Calu3 (cell line): ENCODE results near the gene RNF151. TPM values are rescaled to one million over a fixed set of nuclear protein-coding genes. Genes with fewer than 3 reads are reported as not detected.

Source experiments
- BruUV-seq: library from RNA; stranded (reverse); fragments of 400-500 nt; replicated peaks from 2 replicates; lab custom pipeline; 2021; lab: Mats Ljungman, UMichigan
- CTCF ChIA-PET: fragments of 300-600 bp; sonication (Branson Sonifier 250); formaldehyde crosslinking; loops from one replicate; lab custom pipeline; 2022; ENCODE audit warnings: antibody characterized with exemption; lab: Charles Lee
- DNase-seq: peaks from one replicate; pipeline ENCODE4 v3.0.0; 2022
- H3K27ac Mint-ChIP-seq: one replicate; pipeline ENCODE4 v1.8.0; 2022; ENCODE audit warnings: mixed read lengths; ENCODE audit not compliant: unreplicated experiment
- H3K27me3 Mint-ChIP-seq: one replicate; pipeline ENCODE4 v1.8.0; 2022; ENCODE audit warnings: mixed read lengths; ENCODE audit not compliant: unreplicated experiment
- H3K36me3 Mint-ChIP-seq: one replicate; pipeline ENCODE4 v1.8.0; 2022; ENCODE audit warnings: mild to moderate bottlenecking, moderate library complexity, mixed read lengths; ENCODE audit not compliant: insufficient read depth, unreplicated experiment
- H3K4me1 Mint-ChIP-seq: one replicate; pipeline ENCODE4 v1.8.0; 2022; ENCODE audit warnings: mild to moderate bottlenecking, low read depth, mixed read lengths; ENCODE audit not compliant: unreplicated experiment
- H3K4me3 Mint-ChIP-seq: one replicate; pipeline ENCODE4 v1.8.0; 2022; ENCODE audit warnings: mild to moderate bottlenecking, low read depth, moderate library complexity, mixed read lengths; ENCODE audit not compliant: unreplicated experiment
- H3K9me3 Mint-ChIP-seq: one replicate; pipeline ENCODE4 v1.8.0; 2022; ENCODE audit warnings: low read depth, mixed read lengths; ENCODE audit not compliant: unreplicated experiment
- CTCF ChIP-seq: fragments of 200-600 bp; IDR thresholded peaks from one replicate; pipeline ENCODE4 v1.8.0; 2022; ENCODE audit warnings: antibody characterized with exemption; ENCODE audit not compliant: unreplicated experiment
- intact Hi-C: fragments of 100-400 bp; cut with micrococcal nuclease; formaldehyde crosslinking; loops from one replicate; pipeline ENCODE4 v1.10.0; 2022; ENCODE audit not compliant: unreplicated experiment
- total RNA-seq: library from RNA; stranded (reverse); gene quantifications from 2 replicates; pipeline ENCODE4 v1.2.3, GENCODE V29; 2022

Gene RNF151
- total RNA-seq, 1 experiment from 2014 or later: not detected

- Mint-ChIP-seq H3K4me3 (peak overlapping the region; percentile 8), H3K4me1 (peaks cover 15% of the 10 kb centered on the region), H3K36me3 (peaks cover 67% of the 10 kb centered on the region), H3K27me3 (no peaks in the 10 kb centered on the region), H3K9me3 (no peaks in the 10 kb centered on the region), H3K27ac (no peak overlapping the region)
- intact Hi-C loops: no loop called here
- no peak for TF ChIP-seq CTCF
- TSS peak; percentile 8 for BruUV-seq
- CTCF ChIA-PET: no interaction called here
- no peak for DNase-seq
Observed at GRCh38 chr16:1974157-1975070, 7.8 kb downstream of the RNF151 start.

GRCh38 chr16:1975432-1976215 lies 9.0 kb downstream of the RNF151 start:
- CTCF ChIA-PET: no interaction called here

GRCh38 chr16:1976216-1976520 lies 9.5 kb downstream of the RNF151 start:
- H3K9me3 Mint-ChIP-seq: no peaks in the 10 kb centered on the region
- intact Hi-C loops: no loop called here
- H3K36me3 Mint-ChIP-seq: peaks cover 80% of the 10 kb centered on the region
- no TSS peak for BruUV-seq
- no peak for TF ChIP-seq CTCF
- no peak for DNase-seq
- no peak overlapping the region for H3K27ac Mint-ChIP-seq
- H3K4me3 Mint-ChIP-seq: peak overlapping the region; percentile 34
- peaks cover 22% of the 10 kb centered on the region for H3K4me1 Mint-ChIP-seq
- H3K27me3 Mint-ChIP-seq: no peaks in the 10 kb centered on the region
- CTCF ChIA-PET: no interaction called here

More at GRCh38 chr16:1975432-1976215, 9.0 kb downstream of the RNF151 start:
- DNase-seq: no peak
- Mint-ChIP-seq H3K27me3 (no peaks in the 10 kb centered on the region), H3K4me1 (peaks cover 17% of the 10 kb centered on the region), H3K36me3 (peaks cover 80% of the 10 kb centered on the region), H3K27ac (no peak overlapping the region), H3K4me3 (peak overlapping the region; percentile 34), H3K9me3 (no peaks in the 10 kb centered on the region)
- no peak for TF ChIP-seq CTCF
- no TSS peak for BruUV-seq
- intact Hi-C loops: no loop called here

GRCh38 chr16:1976951-1977874 lies 10.6 kb downstream of the RNF151 start:
- BruUV-seq: no TSS peak
- Mint-ChIP-seq H3K27ac (no peak overlapping the region), H3K9me3 (no peaks in the 10 kb centered on the region), H3K36me3 (peaks cover 80% of the 10 kb centered on the region), H3K27me3 (no peaks in the 10 kb centered on the region), H3K4me1 (peaks cover 33% of the 10 kb centered on the region), H3K4me3 (peak overlapping the region; percentile 15)
- DNase-seq: no peak
- CTCF ChIA-PET: interaction anchor here (0.6 kb wide), 1 partner anchor 25 kb away, joined by 3 read pairs; no protein-coding TSS in a partner anchor
- no peak for TF ChIP-seq CTCF
- intact Hi-C loops: no loop called here
